ENCODE measurements around the gene CAMK1D.

DNA sequence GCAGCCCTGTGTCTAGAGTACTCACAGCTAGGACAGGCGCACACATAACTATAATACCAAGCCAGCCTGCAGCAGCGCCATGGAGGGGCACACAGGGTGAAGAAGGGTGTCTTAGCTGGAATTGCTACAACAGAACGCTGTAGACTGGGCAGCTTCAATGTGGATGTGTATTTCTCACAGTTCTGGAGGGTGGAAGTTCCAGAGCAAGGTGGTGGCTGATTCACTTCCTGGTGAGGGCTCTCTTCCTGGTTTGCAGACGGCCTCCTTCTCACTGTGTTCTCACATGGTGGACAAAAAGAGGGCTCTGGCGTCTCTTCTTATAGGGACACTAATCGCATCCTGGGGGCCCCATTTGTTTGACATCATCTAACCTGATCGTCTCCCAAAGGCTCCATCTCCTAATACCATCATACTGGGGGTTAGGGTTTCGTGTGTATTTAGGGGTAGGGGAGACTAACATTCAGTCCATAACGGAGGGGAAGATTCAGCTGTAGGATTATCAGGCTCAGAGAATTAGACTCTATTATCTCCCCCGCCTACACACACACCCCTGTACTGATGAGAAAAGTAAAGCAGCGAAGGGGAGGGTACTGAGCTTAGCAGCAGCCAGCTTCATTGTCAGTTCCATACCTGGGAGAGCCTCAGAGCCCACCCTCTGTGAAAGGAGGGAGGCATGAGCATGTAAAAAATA, 363.1 kb downstream of the CAMK1D start:
- TF ChIP-seq, protein P1, sequence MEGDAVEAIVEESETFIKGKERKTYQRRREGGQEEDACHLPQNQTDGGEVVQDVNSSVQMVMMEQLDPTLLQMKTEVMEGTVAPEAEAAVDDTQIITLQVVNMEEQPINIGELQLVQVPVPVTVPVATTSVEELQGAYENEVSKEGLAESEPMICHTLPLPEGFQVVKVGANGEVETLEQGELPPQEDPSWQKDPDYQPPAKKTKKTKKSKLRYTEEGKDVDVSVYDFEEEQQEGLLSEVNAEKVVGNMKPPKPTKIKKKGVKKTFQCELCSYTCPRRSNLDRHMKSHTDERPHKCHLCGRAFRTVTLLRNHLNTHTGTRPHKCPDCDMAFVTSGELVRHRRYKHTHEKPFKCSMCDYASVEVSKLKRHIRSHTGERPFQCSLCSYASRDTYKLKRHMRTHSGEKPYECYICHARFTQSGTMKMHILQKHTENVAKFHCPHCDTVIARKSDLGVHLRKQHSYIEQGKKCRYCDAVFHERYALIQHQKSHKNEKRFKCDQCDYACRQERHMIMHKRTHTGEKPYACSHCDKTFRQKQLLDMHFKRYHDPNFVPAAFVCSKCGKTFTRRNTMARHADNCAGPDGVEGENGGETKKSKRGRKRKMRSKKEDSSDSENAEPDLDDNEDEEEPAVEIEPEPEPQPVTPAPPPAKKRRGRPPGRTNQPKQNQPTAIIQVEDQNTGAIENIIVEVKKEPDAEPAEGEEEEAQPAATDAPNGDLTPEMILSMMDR (conservative IDR thresholded peaks at IDR 0.05 in 1 of 2, IDR thresholded peaks at IDR 0.05 in 1 of 2; ENCODE audit: extremely low read depth in 1 of 2, insufficient read depth in 1 of 2, low read depth in 1 of 2, low read length in 2 of 2): no peak
- TF ChIP-seq EZH2 (IDR thresholded peaks at IDR 0.05; ENCODE audit: borderline replicate concordance, low read length): no peak
